Neural cell (in vitro differentiated cells): ENCODE measurements around the gene DCUN1D1. TPM values are rescaled to one million over a fixed set of nuclear protein-coding genes. Genes with fewer than 3 reads are reported as not detected.

ENCODE experiments used
- H2AFZ ChIP-seq: fragments of 200-600, 300-800 bp; sonication (generic), shearing (Covaris generic); 2 replicates; pipeline ENCODE4 v1.6.0; 2014; ENCODE audit warnings: low read depth, mild to moderate bottlenecking, antibody characterized with exemption, low read length, moderate library complexity
- H3F3A ChIP-seq: fragments of 200-600 bp; shearing (Covaris generic); 2 replicates; pipeline ENCODE4 v1.6.1; 2016; ENCODE audit warnings: mild to moderate bottlenecking, moderate library complexity, mixed read lengths, antibody characterized with exemption, low read length; ENCODE audit not compliant: insufficient read depth, poor library complexity, severe bottlenecking
- H3K27ac ChIP-seq: fragments of 200-600, 300-800 bp; sonication (generic), shearing (Covaris generic); 2 replicates; pipeline ENCODE4 v1.5.1; 2014; ENCODE audit warnings: mild to moderate bottlenecking, low read length, moderate library complexity
- H3K27me3 ChIP-seq: fragments of 300-800, 200-600 bp; sonication (generic), shearing (Covaris generic); 2 replicates; pipeline ENCODE4 v1.6.0; 2014; ENCODE audit warnings: mild to moderate bottlenecking, low read depth, low read length, moderate library complexity; ENCODE audit not compliant: insufficient read depth
- H3K36me3 ChIP-seq: fragments of 300-800, 200-600 bp; sonication (generic), shearing (Covaris generic); 2 replicates; pipeline ENCODE4 v1.5.1; 2014; ENCODE audit warnings: mild to moderate bottlenecking, antibody characterized with exemption, low read length, moderate library complexity; ENCODE audit not compliant: insufficient read depth
- H3K4me2 ChIP-seq: fragments of 300-800, 200-600 bp; sonication (generic), shearing (Covaris generic); 2 replicates; pipeline ENCODE4 v1.6.0; 2014; ENCODE audit warnings: mild to moderate bottlenecking, low read length
- H3K4me3 ChIP-seq: fragments of 300-800, 200-600 bp; sonication (generic), shearing (Covaris generic); 2 replicates; pipeline ENCODE4 v1.5.1; 2014; ENCODE audit warnings: mild to moderate bottlenecking, low read length, moderate library complexity
- H3K79me2 ChIP-seq: fragments of 200-600 bp; shearing (Covaris generic); replicated peaks from 2 replicates; pipeline ENCODE4 v1.6.0; 2014; ENCODE audit warnings: mild to moderate bottlenecking, low read length, moderate library complexity; ENCODE audit not compliant: insufficient read depth
- H3K9ac ChIP-seq: fragments of 300-800, 200-600 bp; sonication (generic), shearing (Covaris generic); 2 replicates; pipeline ENCODE4 v1.6.1; 2016; ENCODE audit warnings: mild to moderate bottlenecking, low read length, mixed read lengths
- H3K9me2 ChIP-seq: fragments of 200-600 bp; shearing (Covaris generic); 2 replicates; pipeline ENCODE4 v1.6.1; 2016; ENCODE audit warnings: mild to moderate bottlenecking, low read length, mixed read lengths; ENCODE audit not compliant: insufficient read depth
- H3K9me3 ChIP-seq: fragments of 200-600, 300-800 bp; sonication (generic), shearing (Covaris generic); 2 replicates; pipeline ENCODE4 v1.6.1; 2016; ENCODE audit warnings: mild to moderate bottlenecking, mixed run types, low read length, moderate library complexity, mixed read lengths
- H4K20me1 ChIP-seq: fragments of 200-600 bp; shearing (Covaris generic); 2 replicates; pipeline ENCODE4 v1.6.1; 2016; ENCODE audit warnings: mild to moderate bottlenecking, mixed run types; ENCODE audit not compliant: insufficient read depth
- EP300 ChIP-seq: fragments of 450-650 bp; conservative IDR thresholded peaks from 2 replicates; pipeline ENCODE4 v1.6.1; 2014; ENCODE audit warnings: antibody characterized with exemption, mild to moderate bottlenecking, moderate library complexity; ENCODE audit not compliant: poor library complexity, severe bottlenecking
- EZH2 ChIP-seq: fragments of 200-600, 300-800 bp; shearing (Covaris generic), sonication (generic); IDR thresholded peaks from 2 replicates; pipeline ENCODE4 v1.6.1; 2014; ENCODE audit warnings: antibody characterized with exemption, low read length, borderline replicate concordance, mild to moderate bottlenecking; ENCODE audit not compliant: insufficient read depth, poor library complexity, severe bottlenecking
- MXI1 ChIP-seq: fragments of 450-650 bp; conservative IDR thresholded peaks from 2 replicates; pipeline ENCODE4 v1.6.1; 2014; ENCODE audit warnings: antibody characterized with exemption, mild to moderate bottlenecking; ENCODE audit not compliant: poor library complexity, severe bottlenecking
- POLR2AphosphoS5 ChIP-seq: IDR thresholded peaks from 2 replicates; pipeline ENCODE4 v1.6.1; 2012
- RAD21 ChIP-seq: fragments of 450-650 bp; conservative IDR thresholded peaks from 2 replicates; pipeline ENCODE4 v1.6.1; 2014; ENCODE audit warnings: antibody characterized with exemption, mild to moderate bottlenecking, moderate library complexity
- SMC3 ChIP-seq: fragments of 450-650 bp; conservative IDR thresholded peaks from 2 replicates; pipeline ENCODE4 v1.6.1; 2014; ENCODE audit warnings: antibody characterized with exemption, mild to moderate bottlenecking, moderate library complexity; ENCODE audit not compliant: poor library complexity
- TAF1 ChIP-seq: IDR thresholded peaks from 2 replicates; pipeline ENCODE4 v1.6.1; 2012; ENCODE audit warnings: low read depth
- polyA plus RNA-seq: library from polyadenylated mRNA; depleted of rRNA; stranded (reverse); fragments of >200 nt; gene quantifications from 2 replicates; pipeline ENCODE4 v1.2.3, GENCODE V29; 2014
- TF ChIP-seq, protein P1 (sequence below): IDR thresholded peaks from 2 replicates; pipeline ENCODE4 v1.6.1; 2012; ENCODE audit warnings: borderline replicate concordance
- TF ChIP-seq, protein P2 (sequence below): fragments of 450-650 bp; IDR thresholded peaks from 2 replicates; pipeline ENCODE4 v1.5.1; 2014; ENCODE audit warnings: antibody characterized with exemption, mild to moderate bottlenecking, moderate library complexity; ENCODE audit not compliant: poor library complexity, severe bottlenecking

Gene DCUN1D1
- polyA plus RNA-seq, 1 donor from 2014 or later, result 33.4 TPM

DNA sequence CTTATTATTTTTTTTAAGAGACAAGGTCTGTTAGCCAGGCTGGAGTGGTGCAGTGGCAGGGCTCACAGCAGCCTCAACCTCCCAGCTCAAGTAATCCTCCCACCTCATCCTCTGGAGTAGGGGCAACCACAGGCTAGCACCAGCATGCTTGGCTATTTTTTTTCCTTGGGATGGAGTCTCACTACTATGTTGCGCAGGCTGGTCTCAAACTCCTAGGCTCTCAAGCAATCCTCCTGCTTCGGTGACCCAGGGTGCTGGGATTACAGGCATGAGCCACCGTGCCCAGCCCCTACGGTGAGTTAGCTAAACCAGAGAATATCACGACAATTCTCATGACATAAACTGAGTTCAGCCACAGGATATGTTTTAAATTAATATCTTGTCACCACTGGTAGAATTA lies 2.0 kb downstream of the DCUN1D1 start:
- Histone ChIP-seq H2AFZ (no peak overlapping the region), H3K36me3 (no peaks in the 10 kb centered on the region), H3F3A (no peaks in the 10 kb centered on the region), H3K27ac (no peak overlapping the region), H3K9me2 (no peaks in the 10 kb centered on the region), H3K9ac (no peak overlapping the region), H3K4me2 (peak overlapping the region; percentile 94), H3K79me2 (peaks cover 56% of the 10 kb centered on the region), H3K9me3 (no peaks in the 10 kb centered on the region), H4K20me1 (no peaks in the 10 kb centered on the region), H3K4me3 (peak overlapping the region; percentile 80), H3K27me3 (no peaks in the 10 kb centered on the region)
- TF ChIP-seq SMC3, result no peak

DNA sequence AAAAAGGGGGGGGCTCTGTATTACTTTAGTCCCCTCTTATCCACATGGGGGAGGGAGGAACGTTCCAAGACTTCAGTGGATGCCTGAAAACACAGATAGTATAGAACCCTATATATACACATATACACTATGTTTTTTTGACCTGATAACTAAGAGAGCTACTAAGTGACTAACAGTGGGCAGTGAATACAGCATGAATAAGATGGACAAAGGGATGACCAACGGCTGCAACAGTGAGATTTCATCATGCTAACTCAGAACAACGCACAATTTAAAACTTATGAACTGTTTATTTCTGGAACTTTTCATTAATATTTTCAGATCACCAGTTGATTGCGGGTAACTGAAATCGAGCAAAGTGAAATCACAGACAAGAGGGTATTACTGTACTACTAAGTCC lies 7.3 kb downstream of the DCUN1D1 start:
- Histone ChIP-seq H3K79me2 (peaks cover 83% of the 10 kb centered on the region), H2AFZ (no peak overlapping the region), H3K9me3 (no peaks in the 10 kb centered on the region), H3F3A (no peaks in the 10 kb centered on the region), H3K9me2 (no peaks in the 10 kb centered on the region), H3K4me2 (no peak overlapping the region), H4K20me1 (no peaks in the 10 kb centered on the region), H3K4me3 (no peak overlapping the region), H3K36me3 (no peaks in the 10 kb centered on the region), H3K27me3 (no peaks in the 10 kb centered on the region), H3K9ac (no peak overlapping the region), H3K27ac (no peak overlapping the region)
- TF ChIP-seq RAD21 (no peak), MXI1 (no peak), POLR2AphosphoS5 (no peak), EP300 (no peak), TAF1 (no peak), SMC3 (no peak), EZH2 (no peak)
- TF ChIP-seq, protein P1, sequence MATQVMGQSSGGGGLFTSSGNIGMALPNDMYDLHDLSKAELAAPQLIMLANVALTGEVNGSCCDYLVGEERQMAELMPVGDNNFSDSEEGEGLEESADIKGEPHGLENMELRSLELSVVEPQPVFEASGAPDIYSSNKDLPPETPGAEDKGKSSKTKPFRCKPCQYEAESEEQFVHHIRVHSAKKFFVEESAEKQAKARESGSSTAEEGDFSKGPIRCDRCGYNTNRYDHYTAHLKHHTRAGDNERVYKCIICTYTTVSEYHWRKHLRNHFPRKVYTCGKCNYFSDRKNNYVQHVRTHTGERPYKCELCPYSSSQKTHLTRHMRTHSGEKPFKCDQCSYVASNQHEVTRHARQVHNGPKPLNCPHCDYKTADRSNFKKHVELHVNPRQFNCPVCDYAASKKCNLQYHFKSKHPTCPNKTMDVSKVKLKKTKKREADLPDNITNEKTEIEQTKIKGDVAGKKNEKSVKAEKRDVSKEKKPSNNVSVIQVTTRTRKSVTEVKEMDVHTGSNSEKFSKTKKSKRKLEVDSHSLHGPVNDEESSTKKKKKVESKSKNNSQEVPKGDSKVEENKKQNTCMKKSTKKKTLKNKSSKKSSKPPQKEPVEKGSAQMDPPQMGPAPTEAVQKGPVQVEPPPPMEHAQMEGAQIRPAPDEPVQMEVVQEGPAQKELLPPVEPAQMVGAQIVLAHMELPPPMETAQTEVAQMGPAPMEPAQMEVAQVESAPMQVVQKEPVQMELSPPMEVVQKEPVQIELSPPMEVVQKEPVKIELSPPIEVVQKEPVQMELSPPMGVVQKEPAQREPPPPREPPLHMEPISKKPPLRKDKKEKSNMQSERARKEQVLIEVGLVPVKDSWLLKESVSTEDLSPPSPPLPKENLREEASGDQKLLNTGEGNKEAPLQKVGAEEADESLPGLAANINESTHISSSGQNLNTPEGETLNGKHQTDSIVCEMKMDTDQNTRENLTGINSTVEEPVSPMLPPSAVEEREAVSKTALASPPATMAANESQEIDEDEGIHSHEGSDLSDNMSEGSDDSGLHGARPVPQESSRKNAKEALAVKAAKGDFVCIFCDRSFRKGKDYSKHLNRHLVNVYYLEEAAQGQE, result no peak
- TF ChIP-seq, protein P2, sequence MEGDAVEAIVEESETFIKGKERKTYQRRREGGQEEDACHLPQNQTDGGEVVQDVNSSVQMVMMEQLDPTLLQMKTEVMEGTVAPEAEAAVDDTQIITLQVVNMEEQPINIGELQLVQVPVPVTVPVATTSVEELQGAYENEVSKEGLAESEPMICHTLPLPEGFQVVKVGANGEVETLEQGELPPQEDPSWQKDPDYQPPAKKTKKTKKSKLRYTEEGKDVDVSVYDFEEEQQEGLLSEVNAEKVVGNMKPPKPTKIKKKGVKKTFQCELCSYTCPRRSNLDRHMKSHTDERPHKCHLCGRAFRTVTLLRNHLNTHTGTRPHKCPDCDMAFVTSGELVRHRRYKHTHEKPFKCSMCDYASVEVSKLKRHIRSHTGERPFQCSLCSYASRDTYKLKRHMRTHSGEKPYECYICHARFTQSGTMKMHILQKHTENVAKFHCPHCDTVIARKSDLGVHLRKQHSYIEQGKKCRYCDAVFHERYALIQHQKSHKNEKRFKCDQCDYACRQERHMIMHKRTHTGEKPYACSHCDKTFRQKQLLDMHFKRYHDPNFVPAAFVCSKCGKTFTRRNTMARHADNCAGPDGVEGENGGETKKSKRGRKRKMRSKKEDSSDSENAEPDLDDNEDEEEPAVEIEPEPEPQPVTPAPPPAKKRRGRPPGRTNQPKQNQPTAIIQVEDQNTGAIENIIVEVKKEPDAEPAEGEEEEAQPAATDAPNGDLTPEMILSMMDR, result no peak

DNA sequence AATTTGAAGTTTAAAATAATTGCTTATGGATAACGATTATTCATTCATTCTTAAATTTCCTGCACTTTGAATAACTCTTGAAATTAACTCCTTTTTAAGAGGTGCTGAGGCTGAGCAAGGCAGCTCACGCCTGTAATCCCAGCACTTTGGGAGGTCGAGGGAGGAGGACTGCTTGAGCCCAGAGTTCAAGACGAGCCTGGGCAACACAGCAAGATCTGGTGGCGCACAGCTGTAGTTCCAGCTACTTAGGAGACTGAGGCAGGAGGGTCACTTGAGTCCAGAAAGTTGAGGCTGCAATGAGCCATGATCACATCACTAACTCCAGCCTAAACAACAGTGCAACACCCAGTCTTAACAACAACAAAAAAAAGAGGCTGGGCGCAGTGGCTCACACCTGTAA lies 8.0 kb downstream of the DCUN1D1 start:
- Histone ChIP-seq H3K9me3 (no peaks in the 10 kb centered on the region), H3K27ac (no peak overlapping the region), H3F3A (no peaks in the 10 kb centered on the region), H3K27me3 (no peaks in the 10 kb centered on the region), H3K4me3 (no peak overlapping the region), H3K9me2 (no peaks in the 10 kb centered on the region), H2AFZ (no peak overlapping the region), H3K36me3 (no peaks in the 10 kb centered on the region), H3K79me2 (peaks cover 86% of the 10 kb centered on the region), H4K20me1 (no peaks in the 10 kb centered on the region), H3K4me2 (no peak overlapping the region), H3K9ac (no peak overlapping the region)
- TF ChIP-seq, protein P1, result no peak
- TF ChIP-seq POLR2AphosphoS5 (no peak), MXI1 (no peak)
- TF ChIP-seq, protein P2, result no peak
